ENCODE data around the gene LRRC59.

LRRC59 gene

DNA sequence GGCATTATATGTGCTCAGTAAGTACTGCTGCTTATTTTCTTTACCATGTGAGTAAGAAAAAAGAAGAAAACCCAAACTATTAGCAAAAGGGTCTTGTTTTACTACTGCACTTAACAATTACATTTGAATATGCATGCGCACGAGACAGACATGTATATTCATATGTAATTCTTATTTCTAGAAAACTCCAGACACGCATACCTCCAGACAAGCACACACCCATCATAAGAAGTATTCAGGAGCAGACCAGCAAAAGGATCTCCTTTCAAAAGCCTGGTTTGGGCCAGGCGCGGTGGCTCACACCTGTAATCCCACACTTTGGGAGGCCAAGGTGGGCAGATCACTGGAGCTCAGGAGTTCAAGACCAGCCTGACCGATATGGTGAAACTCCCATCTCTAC is 7.8 kb downstream of the LRRC59 start:
- TF ChIP-seq, protein P1, sequence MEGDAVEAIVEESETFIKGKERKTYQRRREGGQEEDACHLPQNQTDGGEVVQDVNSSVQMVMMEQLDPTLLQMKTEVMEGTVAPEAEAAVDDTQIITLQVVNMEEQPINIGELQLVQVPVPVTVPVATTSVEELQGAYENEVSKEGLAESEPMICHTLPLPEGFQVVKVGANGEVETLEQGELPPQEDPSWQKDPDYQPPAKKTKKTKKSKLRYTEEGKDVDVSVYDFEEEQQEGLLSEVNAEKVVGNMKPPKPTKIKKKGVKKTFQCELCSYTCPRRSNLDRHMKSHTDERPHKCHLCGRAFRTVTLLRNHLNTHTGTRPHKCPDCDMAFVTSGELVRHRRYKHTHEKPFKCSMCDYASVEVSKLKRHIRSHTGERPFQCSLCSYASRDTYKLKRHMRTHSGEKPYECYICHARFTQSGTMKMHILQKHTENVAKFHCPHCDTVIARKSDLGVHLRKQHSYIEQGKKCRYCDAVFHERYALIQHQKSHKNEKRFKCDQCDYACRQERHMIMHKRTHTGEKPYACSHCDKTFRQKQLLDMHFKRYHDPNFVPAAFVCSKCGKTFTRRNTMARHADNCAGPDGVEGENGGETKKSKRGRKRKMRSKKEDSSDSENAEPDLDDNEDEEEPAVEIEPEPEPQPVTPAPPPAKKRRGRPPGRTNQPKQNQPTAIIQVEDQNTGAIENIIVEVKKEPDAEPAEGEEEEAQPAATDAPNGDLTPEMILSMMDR (IDR thresholded peaks at IDR 0.05; ENCODE audit: extremely low read depth, missing control alignments) = no peak
- no peak for DNase-seq (ENCODE audit: low spot score)

GRCh38 chr17:50388728-50389127 is 8.6 kb downstream of the LRRC59 start:
- TF ChIP-seq, protein P1 (IDR thresholded peaks at IDR 0.05; ENCODE audit: extremely low read depth, missing control alignments) = no peak
- no peak for DNase-seq (ENCODE audit: low spot score)

DNA sequence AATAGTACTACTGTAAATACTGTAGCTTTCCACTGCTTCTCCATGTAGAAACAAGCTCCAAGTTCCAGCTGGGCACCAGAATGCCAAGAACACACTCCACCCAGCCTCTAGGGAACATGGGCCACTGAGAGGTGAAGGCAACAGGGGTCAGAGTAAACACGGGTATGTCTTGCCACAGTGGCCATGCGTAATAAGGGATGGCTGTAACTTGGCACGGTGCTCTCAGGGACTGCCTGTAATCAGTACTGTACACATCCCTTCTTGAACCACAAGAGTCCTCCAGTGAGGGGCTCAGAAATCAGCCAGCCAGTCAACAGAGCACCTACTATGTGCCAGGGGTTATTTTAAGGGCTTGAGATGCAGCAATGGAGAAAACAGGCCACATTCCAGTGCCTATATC is 10.8 kb downstream of the LRRC59 start:
- no peak for DNase-seq (ENCODE audit: low spot score)
- TF ChIP-seq, protein P1 (IDR thresholded peaks at IDR 0.05; ENCODE audit: extremely low read depth, missing control alignments) = no peak

DNA sequence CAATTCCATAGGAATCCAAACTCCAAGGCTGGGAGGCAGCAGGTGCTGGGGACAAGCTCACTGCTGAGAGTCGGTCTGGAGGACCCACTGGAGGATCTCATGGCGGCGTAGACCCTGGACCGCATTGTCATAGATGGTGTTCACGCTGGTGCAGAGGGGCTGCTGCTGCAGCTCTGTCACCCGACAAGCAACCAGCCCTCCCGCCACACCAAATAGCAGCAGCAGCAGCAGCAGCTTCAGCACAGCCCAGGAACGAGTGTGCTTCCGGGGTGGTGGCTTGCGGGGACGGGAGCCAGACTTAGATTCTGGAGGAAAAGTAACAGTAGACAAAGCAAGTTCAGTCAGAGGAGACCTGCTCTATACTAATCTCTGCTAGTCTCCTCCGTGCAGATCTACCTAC is 14.4 kb downstream of the LRRC59 start:
- TF ChIP-seq, protein P1 (IDR thresholded peaks at IDR 0.05; ENCODE audit: extremely low read depth, missing control alignments) = no peak
- no peak for DNase-seq (ENCODE audit: low spot score)

GRCh38 chr17:50381920-50382319 is 15.4 kb downstream of the LRRC59 start:
- TF ChIP-seq, protein P1 (IDR thresholded peaks at IDR 0.05; ENCODE audit: extremely low read depth, missing control alignments) = no peak
- DNase-seq (ENCODE audit: low spot score) = no peak

GRCh38 chr17:50381260-50381815 is 16.0 kb downstream of the LRRC59 start:
- TF ChIP-seq, protein P1 (IDR thresholded peaks at IDR 0.05; ENCODE audit: extremely low read depth, missing control alignments) = no peak
- no peak for DNase-seq (ENCODE audit: low spot score)

GRCh38 chr17:50380369-50381259 is 16.7 kb downstream of the LRRC59 start:
- no peak for DNase-seq (ENCODE audit: low spot score)
- TF ChIP-seq, protein P1 (IDR thresholded peaks at IDR 0.05; ENCODE audit: extremely low read depth, missing control alignments) = no peak
